Neural progenitor cell (in vitro differentiated cells): ENCODE measurements around the gene SYNE3. TPM values are rescaled to one million over a fixed set of nuclear protein-coding genes. Genes with fewer than 3 reads are reported as not detected.
A peak's percentile ranks its signal among the peaks of the same experiment; 100 is the strongest.

Experiments
- DNase-seq: peaks from one replicate; pipeline ENCODE4 v3.0.0-alpha.2; 2016; ENCODE audit warnings: low spot score
- H2AFZ ChIP-seq: fragments of 200-600 bp; sonication (generic); replicated peaks from 2 replicates; pipeline ENCODE4 v1.6.1; 2016; ENCODE audit warnings: antibody characterized with exemption
- H3F3A ChIP-seq: fragments of 200-600 bp; sonication (generic); 2 replicates; pipeline ENCODE4 v1.6.1; 2016; ENCODE audit warnings: antibody characterized with exemption, low read depth
- H3K27ac ChIP-seq: fragments of 200-600 bp; sonication (generic); 2 replicates; pipeline ENCODE4 v1.5.1; 2016; ENCODE audit warnings: mild to moderate bottlenecking
- H3K27me3 ChIP-seq: fragments of 200-600 bp; sonication (generic); 2 replicates; pipeline ENCODE4 v1.6.1; 2016; ENCODE audit warnings: mild to moderate bottlenecking, moderate library complexity
- H3K36me3 ChIP-seq: fragments of 200-600 bp; sonication (generic); 2 replicates; pipeline ENCODE4 v1.5.1; 2016
- H3K4me1 ChIP-seq: fragments of 200-600 bp; sonication (generic); 2 replicates; pipeline ENCODE4 v1.6.1; 2016; ENCODE audit warnings: mixed run types
- H3K4me2 ChIP-seq: fragments of 200-600 bp; sonication (generic); 2 replicates; pipeline ENCODE4 v1.6.1; 2016
- H3K4me3 ChIP-seq: fragments of 200-600 bp; sonication (generic); 2 replicates; pipeline ENCODE4 v1.5.1; 2016
- H3K79me2 ChIP-seq: fragments of 200-600 bp; sonication (generic); 2 replicates; pipeline ENCODE4 v1.6.1; 2016; ENCODE audit warnings: low read depth
- H3K9ac ChIP-seq: fragments of 200-600 bp; sonication (generic); 2 replicates; pipeline ENCODE4 v1.6.1; 2016
- H3K9me3 ChIP-seq: fragments of 200-600 bp; sonication (generic); 2 replicates; pipeline ENCODE4 v1.5.1; 2016; ENCODE audit warnings: low read depth
- H4K20me1 ChIP-seq: fragments of 200-600 bp; sonication (generic); 2 replicates; pipeline ENCODE4 v1.6.1; 2016; ENCODE audit warnings: low read depth
- H3K27ac Mint-ChIP-seq: 3 replicates; pipeline ENCODE4 v1.8.0; 2021; ENCODE audit warnings: mixed read lengths
- H3K27me3 Mint-ChIP-seq: 2 replicates; pipeline ENCODE4 v1.8.0; 2022; ENCODE audit warnings: low read depth, mild to moderate bottlenecking, inconsistent platforms, moderate library complexity, mixed read lengths; ENCODE audit not compliant: insufficient read depth
- H3K36me3 Mint-ChIP-seq: 3 replicates; pipeline ENCODE4 v1.8.0; 2021; ENCODE audit warnings: mixed read lengths
- H3K4me1 Mint-ChIP-seq: 3 replicates; pipeline ENCODE4 v1.8.0; 2021; ENCODE audit warnings: mixed read lengths
- H3K4me3 Mint-ChIP-seq: 3 replicates; pipeline ENCODE4 v1.8.0; 2021; ENCODE audit warnings: mild to moderate bottlenecking, moderate library complexity, mixed read lengths
- H3K9me3 Mint-ChIP-seq: 3 replicates; pipeline ENCODE4 v1.8.0; 2020; ENCODE audit warnings: mixed read lengths
- EZH2 ChIP-seq: fragments of 200-600 bp; sonication (generic); IDR thresholded peaks from 2 replicates; pipeline ENCODE4 v1.6.1; 2017; ENCODE audit warnings: antibody characterized with exemption, mild to moderate bottlenecking, moderate library complexity
- EZH2phosphoT487 ChIP-seq: fragments of 200-600 bp; sonication (generic); IDR thresholded peaks from 2 replicates; pipeline ENCODE4 v1.6.1; 2017; ENCODE audit warnings: antibody characterized with exemption
- total RNA-seq: library from RNA; depleted of rRNA; stranded (reverse); fragments of >200 nt; gene quantifications from 2 replicates; pipeline ENCODE4 v1.2.3, GENCODE V29; 2015; ENCODE audit warnings: low replicate concordance
- TF ChIP-seq, protein P1 (sequence below): fragments of 200-600 bp; sonication (generic); IDR thresholded peaks from 2 replicates; pipeline ENCODE4 v1.5.1; 2017; ENCODE audit warnings: antibody characterized with exemption, mild to moderate bottlenecking

Gene SYNE3
- total RNA-seq, 1 donor from 2014 or later: 0.06 TPM

DNA sequence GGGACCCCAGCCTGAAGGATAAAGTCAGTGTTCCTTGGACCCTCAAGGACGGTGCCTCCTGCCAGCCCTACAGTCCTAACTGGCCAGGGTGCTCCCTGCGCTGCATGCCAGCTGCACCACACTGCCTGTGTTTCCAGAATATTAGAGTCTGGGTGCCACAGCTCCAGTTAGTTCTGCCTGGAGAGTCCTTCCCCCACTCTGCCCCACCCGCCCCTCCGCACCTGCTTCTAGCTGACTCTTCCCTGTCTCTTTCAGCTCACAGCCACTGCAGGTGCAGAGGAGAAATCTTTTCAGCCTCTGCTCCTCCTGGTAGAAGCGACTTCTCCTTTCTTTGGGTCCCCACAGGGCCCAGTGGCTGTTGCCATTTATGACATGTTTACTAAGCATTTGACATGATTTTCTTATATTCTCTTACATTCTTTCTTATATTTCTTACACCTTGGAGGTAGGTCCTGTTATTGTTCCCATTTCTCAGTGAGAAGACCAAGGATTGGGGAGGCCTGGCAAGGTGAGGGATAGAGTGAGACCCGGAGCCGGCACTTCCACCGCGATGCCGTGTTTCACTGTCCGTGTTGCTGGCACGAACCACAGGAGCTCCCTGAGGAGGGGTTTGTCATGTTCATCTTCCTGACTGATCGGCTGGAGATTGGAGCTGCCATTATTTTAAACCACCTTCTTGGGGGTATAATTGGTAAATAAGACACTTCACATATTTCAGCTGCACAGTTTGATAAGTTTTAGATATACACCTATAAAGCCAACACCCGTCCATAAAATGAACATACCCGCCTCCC lies 29.4 kb downstream of the SYNE3 start:
- peaks cover under 1% of the 10 kb centered on the region for H3K9me3 Mint-ChIP-seq
- peaks cover 15% of the 10 kb centered on the region for H3K4me1 ChIP-seq
- H3K9ac ChIP-seq: no peak overlapping the region
- H3K4me3 Mint-ChIP-seq: no peak overlapping the region
- no peak overlapping the region for H3K27ac ChIP-seq
- H3K4me2 ChIP-seq: no peak overlapping the region
- H3K36me3 Mint-ChIP-seq: no peaks in the 10 kb centered on the region
- no peaks in the 10 kb centered on the region for H3K79me2 ChIP-seq
- H4K20me1 ChIP-seq: no peaks in the 10 kb centered on the region
- no peak overlapping the region for H3K4me3 ChIP-seq
- H3K9me3 ChIP-seq: no peaks in the 10 kb centered on the region
- H3K4me1 Mint-ChIP-seq: peaks cover 19% of the 10 kb centered on the region
- H2AFZ ChIP-seq: no peak overlapping the region
- H3K27ac Mint-ChIP-seq: no peak overlapping the region
- DNase-seq: no peak
- TF ChIP-seq, protein P1, sequence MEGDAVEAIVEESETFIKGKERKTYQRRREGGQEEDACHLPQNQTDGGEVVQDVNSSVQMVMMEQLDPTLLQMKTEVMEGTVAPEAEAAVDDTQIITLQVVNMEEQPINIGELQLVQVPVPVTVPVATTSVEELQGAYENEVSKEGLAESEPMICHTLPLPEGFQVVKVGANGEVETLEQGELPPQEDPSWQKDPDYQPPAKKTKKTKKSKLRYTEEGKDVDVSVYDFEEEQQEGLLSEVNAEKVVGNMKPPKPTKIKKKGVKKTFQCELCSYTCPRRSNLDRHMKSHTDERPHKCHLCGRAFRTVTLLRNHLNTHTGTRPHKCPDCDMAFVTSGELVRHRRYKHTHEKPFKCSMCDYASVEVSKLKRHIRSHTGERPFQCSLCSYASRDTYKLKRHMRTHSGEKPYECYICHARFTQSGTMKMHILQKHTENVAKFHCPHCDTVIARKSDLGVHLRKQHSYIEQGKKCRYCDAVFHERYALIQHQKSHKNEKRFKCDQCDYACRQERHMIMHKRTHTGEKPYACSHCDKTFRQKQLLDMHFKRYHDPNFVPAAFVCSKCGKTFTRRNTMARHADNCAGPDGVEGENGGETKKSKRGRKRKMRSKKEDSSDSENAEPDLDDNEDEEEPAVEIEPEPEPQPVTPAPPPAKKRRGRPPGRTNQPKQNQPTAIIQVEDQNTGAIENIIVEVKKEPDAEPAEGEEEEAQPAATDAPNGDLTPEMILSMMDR: no peak
- TF ChIP-seq EZH2phosphoT487 (no peak), EZH2 (no peak)
- H3K27me3 ChIP-seq: no peaks in the 10 kb centered on the region
- no peaks in the 10 kb centered on the region for H3F3A ChIP-seq
- H3K27me3 Mint-ChIP-seq: peaks cover 10% of the 10 kb centered on the region
- no peaks in the 10 kb centered on the region for H3K36me3 ChIP-seq

DNA sequence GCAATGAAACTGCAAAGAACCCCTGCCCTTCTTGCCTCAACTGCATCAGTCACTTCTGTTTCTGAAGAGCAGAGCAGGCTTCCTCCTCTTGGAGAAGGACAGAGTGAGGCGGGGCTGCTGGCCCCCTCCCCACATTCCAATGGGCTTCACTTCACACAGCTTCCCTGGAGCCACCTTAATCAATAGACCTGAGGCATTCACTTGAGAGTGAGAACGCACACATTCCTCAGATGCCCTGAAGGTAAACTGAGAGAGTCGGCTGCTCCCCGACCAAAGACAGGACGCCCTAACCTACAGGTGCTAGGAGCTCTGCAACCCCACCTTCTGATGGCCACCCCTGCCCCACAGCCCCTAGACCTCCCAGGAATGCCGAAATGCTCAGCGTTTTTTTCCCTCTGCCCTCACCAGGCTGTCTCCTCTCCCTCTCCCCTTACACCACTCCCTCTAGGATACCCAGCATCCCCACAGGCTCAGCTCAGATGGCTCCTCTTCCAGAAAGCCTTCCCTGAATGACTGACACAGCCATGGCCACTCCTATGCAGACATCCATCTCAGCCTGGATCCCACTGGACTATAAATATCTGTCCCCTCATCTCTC lies 31.1 kb downstream of the SYNE3 start:
- H3K9ac ChIP-seq: no peak overlapping the region
- Mint-ChIP-seq H3K27ac (no peak overlapping the region), H3K4me1 (peaks cover 29% of the 10 kb centered on the region), H3K9me3 (no peaks in the 10 kb centered on the region), H3K27me3 (peaks cover 15% of the 10 kb centered on the region), H3K4me3 (no peak overlapping the region), H3K36me3 (no peaks in the 10 kb centered on the region)
- H3K79me2 ChIP-seq: no peaks in the 10 kb centered on the region
- H3K4me2 ChIP-seq: peak overlapping the region; percentile 46
- peak overlapping the region; percentile 6 for H2AFZ ChIP-seq
- H3K27ac ChIP-seq: no peak overlapping the region
- H3F3A ChIP-seq: no peaks in the 10 kb centered on the region
- H3K4me3 ChIP-seq: no peak overlapping the region
- H3K9me3 ChIP-seq: no peaks in the 10 kb centered on the region
- H3K27me3 ChIP-seq: no peaks in the 10 kb centered on the region
- peak; percentile 62 for DNase-seq
- H3K36me3 ChIP-seq: no peaks in the 10 kb centered on the region
- TF ChIP-seq, protein P1: no peak
- TF ChIP-seq EZH2phosphoT487 (no peak), EZH2 (no peak)
- H3K4me1 ChIP-seq: peaks cover 23% of the 10 kb centered on the region
- no peaks in the 10 kb centered on the region for H4K20me1 ChIP-seq

DNA sequence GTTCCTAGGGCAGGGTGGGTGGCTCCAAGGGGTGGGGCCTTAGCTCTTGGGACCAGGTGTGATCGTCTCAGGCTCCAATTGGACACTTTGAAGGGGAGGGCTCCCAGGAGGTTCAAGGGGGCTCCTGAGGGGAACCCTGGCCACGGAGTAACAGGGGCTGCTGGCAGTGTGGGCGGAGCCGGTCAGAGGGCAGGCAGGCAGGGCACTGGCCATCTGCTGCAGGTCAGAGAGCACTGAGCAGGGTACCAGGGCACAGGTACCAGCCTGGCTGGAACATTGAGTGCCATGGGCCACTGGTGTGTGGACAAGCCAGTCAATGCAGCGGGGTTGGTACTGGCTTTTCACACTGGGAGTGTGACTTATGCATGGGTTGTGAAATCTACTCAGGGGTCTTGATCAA lies 32.2 kb downstream of the SYNE3 start:
- H3K9me3 Mint-ChIP-seq: no peaks in the 10 kb centered on the region
- no peaks in the 10 kb centered on the region for H3K27me3 ChIP-seq

More for the DNA sequence above, 32.2 kb downstream of the SYNE3 start:
- Histone ChIP-seq H3K4me3 (no peak overlapping the region), H3K36me3 (no peaks in the 10 kb centered on the region), H3K27ac (no peak overlapping the region), H3K4me2 (no peak overlapping the region), H3K9me3 (no peaks in the 10 kb centered on the region), H2AFZ (no peak overlapping the region), H4K20me1 (no peaks in the 10 kb centered on the region), H3F3A (no peaks in the 10 kb centered on the region), H3K9ac (no peak overlapping the region), H3K79me2 (no peaks in the 10 kb centered on the region), H3K4me1 (peaks cover 23% of the 10 kb centered on the region)
- Mint-ChIP-seq H3K4me1 (peaks cover 29% of the 10 kb centered on the region), H3K27me3 (peaks cover 18% of the 10 kb centered on the region), H3K27ac (no peak overlapping the region), H3K4me3 (no peak overlapping the region), H3K36me3 (no peaks in the 10 kb centered on the region)
- DNase-seq: no peak
- TF ChIP-seq, protein P1: no peak
- TF ChIP-seq EZH2: no peak
- TF ChIP-seq EZH2phosphoT487: no peak
